GM19035 (cell line): Measurements from ENCODE around the gene MEIS1.

Experiments
- ATAC-seq: cut with Tn5 transposase; IDR thresholded peaks from one replicate; pipeline ENCODE4 v1.9.1; 2021; ENCODE audit not compliant: unreplicated experiment

Gene MEIS1

DNA sequence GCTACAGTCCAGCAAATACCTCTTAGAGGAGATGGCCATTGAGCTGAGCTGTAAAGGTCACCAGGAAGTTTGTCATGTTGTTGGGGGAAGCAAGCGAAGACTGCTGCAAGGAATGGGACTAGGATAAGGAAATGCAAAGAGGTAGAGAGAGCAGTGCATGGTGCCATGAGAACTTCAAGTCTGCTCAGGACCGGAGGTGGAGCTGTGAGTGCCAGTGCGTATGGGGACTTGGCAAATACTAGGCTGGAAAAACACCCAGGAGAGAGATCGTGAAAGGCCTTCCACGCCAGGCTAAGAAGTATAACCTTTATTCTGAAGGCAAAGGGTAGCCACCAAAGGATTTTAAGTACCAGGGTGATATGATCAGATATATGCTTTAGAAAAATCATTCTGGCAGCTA lies 71.3 kb downstream of the MEIS1 start:
- ATAC-seq, result no peak

- no peak for ATAC-seq
Observed at GRCh38 chr2:66507673-66508201, 72.8 kb downstream of the MEIS1 start.

- no peak for ATAC-seq
Observed at GRCh38 chr2:66508484-66509071, 73.7 kb downstream of the MEIS1 start.

DNA sequence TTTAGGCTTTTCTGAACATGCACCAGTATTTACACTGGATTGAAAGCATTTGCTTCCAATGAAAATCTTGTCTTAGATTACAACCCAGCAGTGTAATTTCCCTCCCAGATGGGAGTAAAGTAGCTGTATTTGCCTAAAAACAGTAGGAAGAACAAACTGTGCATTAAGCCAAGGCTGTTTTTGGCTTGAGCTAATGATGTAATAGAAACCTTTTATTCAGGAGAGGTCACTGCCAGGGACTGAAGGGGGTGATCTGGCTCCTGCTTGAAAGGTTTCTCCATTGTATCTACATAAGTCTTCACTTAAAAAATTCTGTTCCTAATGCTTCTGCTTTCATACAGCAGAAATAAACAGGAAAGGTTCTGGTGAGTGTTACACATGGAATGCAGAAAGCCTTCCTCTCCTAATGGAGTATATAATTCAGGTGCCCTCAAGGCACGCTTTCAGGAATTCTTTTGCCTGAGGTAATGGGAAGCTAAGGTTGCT lies 74.4 kb downstream of the MEIS1 start:
- no peak for ATAC-seq

DNA sequence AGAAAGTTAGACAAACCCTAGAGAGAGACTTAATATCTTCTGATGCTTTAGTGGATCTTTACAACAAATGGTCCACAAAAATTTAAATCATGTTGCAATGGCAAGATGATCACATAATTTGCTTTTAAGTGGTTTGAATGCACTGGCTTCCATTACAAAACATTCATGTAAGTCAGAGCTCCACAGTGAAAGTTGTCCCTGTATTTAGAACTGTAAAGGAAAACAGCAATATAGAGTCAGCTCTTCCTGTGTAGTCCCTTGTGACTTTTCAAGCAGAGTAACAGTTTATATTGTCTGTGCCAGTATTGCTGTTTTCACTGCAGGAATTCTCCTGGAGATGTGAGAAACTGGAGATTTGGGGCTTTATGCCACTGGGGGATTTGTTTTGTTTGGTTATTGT lies 77.7 kb downstream of the MEIS1 start:
- no peak for ATAC-seq

- no peak for ATAC-seq
Observed at GRCh38 chr2:66515743-66516142, 80.8 kb downstream of the MEIS1 start.

- ATAC-seq, result no peak
Observed at GRCh38 chr2:66516499-66516898, 81.6 kb downstream of the MEIS1 start.

- no peak for ATAC-seq
Observed at GRCh38 chr2:66517772-66518171, 82.8 kb downstream of the MEIS1 start.

- no peak for ATAC-seq
Observed at GRCh38 chr2:66519264-66519843, 84.4 kb downstream of the MEIS1 start.

- no peak for ATAC-seq
Observed at GRCh38 chr2:66521291-66521922, 86.5 kb downstream of the MEIS1 start.

DNA sequence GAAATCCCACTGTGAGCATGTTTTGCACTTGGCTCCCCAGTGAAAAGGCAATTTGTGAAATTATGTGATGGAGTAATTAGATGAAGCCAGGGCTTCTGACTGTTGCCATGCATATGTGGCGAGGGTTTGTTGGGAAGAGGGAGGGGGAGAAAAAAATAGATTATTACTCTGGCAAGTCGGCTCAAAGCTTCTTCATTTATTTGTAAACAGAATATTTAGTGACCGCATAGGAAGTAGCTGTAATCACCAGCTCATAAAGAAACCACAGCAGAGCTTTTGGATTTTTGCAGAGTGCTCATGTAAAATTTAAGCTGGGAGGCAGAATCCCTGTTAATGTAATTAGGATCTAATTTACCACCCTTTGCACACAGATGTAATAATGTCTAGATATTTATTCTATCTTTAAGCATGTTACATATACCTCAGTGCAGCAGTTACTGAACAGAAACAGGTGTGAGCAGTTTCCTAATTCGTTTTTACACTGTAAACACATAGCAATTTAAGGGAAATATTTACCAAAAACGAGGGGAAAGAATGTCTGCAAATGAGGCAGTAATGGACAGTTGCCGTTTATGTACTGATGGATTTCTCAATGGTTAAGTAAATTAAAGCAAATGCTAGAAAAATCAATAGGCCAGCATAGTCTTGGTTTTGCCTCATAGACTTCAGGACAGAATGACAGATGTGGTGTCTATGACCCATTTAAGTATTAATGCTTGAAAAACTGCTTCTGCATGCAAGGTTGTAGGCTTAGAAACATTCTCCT lies 87.9 kb downstream of the MEIS1 start:
- ATAC-seq, result no peak

- no peak for ATAC-seq
Observed at GRCh38 chr2:66523377-66523969, 88.5 kb downstream of the MEIS1 start.

- no peak for ATAC-seq
Observed at GRCh38 chr2:66523990-66524389, 89.1 kb downstream of the MEIS1 start.

- no peak for ATAC-seq
Observed at GRCh38 chr2:66525606-66526005, 90.7 kb downstream of the MEIS1 start.

- no peak for ATAC-seq
Observed at GRCh38 chr2:66526180-66526579, 91.3 kb downstream of the MEIS1 start.

GRCh38 chr2:66528974-66529724 lies 94.2 kb downstream of the MEIS1 start:
- no peak for ATAC-seq

DNA sequence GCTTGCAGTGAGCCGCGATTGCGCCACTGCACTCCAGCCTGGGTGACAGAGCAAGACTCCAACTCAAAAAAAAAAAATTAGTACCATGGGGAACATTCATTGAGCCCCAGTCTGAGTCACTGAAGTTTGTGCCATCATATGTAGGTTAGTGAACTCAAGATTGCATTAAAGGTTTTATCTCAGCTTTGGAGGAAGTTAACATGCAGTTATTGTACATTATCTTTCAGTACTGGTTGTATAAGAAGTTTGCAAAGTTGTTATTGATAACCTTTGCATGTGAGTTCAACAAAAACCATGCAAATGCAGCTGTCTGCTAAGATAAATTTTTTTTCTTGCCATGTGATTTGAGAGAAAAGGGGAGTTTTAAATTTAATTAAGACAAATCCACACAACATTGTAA lies 95.7 kb downstream of the MEIS1 start:
- no peak for ATAC-seq

GRCh38 chr2:66531155-66531554 lies 96.2 kb downstream of the MEIS1 start:
- ATAC-seq, result no peak

GRCh38 chr2:66531567-66531966 lies 96.6 kb downstream of the MEIS1 start:
- ATAC-seq, result no peak
